Measurements from ENCODE around the gene CAMK1D.
"Not testable (repeated sequence)": the region's sequence is repeated elsewhere in the genome, so short reads cannot be mapped to it uniquely, and the experiment has no call there.

CAMK1D gene

GRCh38 chr10:12491491-12491890 is 142.1 kb downstream of the CAMK1D start:
- DNase-seq = no peak

GRCh38 chr10:12492016-12492415 is 142.7 kb downstream of the CAMK1D start:
- no peak for DNase-seq

- not testable (repeated sequence) for DNase-seq
Observed at GRCh38 chr10:12497046-12497445, 147.7 kb downstream of the CAMK1D start.

- peak in 25 of 56 donors; percentile 6 to 61 (median 22) for DNase-seq
Observed at GRCh38 chr10:12499076-12499986, 150.0 kb downstream of the CAMK1D start.

GRCh38 chr10:12500381-12501303 is 151.3 kb downstream of the CAMK1D start:
- no peak for DNase-seq

GRCh38 chr10:12501324-12501723 is 152.0 kb downstream of the CAMK1D start:
- no peak for DNase-seq

GRCh38 chr10:12501841-12502525 is 152.6 kb downstream of the CAMK1D start:
- no peak for DNase-seq

GRCh38 chr10:12502526-12503274 is 153.4 kb downstream of the CAMK1D start:
- no peak for DNase-seq

- DNase-seq = no peak
Observed at GRCh38 chr10:12503311-12503710, 154.0 kb downstream of the CAMK1D start.

- no peak for DNase-seq
Observed at GRCh38 chr10:12504176-12504575, 154.8 kb downstream of the CAMK1D start.

- DNase-seq = no peak
Observed at GRCh38 chr10:12504628-12505027, 155.3 kb downstream of the CAMK1D start.

- no peak for DNase-seq
Observed at GRCh38 chr10:12505683-12506082, 156.3 kb downstream of the CAMK1D start.

- DNase-seq = peak in 1 of 56 donors; percentile 2
Observed at GRCh38 chr10:12507165-12507850, 158.0 kb downstream of the CAMK1D start.

GRCh38 chr10:12508165-12508564 is 158.8 kb downstream of the CAMK1D start:
- DNase-seq = no peak

GRCh38 chr10:12509016-12509793 is 159.9 kb downstream of the CAMK1D start:
- DNase-seq = no peak

- DNase-seq = no peak
Observed at GRCh38 chr10:12509794-12510100, 160.4 kb downstream of the CAMK1D start.

- DNase-seq = peak in 14 of 56 donors; percentile 6 to 50 (median 26)
Observed at GRCh38 chr10:12510501-12510941, 161.2 kb downstream of the CAMK1D start.

GRCh38 chr10:12510984-12511383 is 161.6 kb downstream of the CAMK1D start:
- DNase-seq = no peak

- no peak for DNase-seq
Observed at GRCh38 chr10:12511651-12512050, 162.3 kb downstream of the CAMK1D start.
